IMR-90 (cell line): ENCODE results near the gene MACF1. TPM values are rescaled to one million over a fixed set of nuclear protein-coding genes. Genes with fewer than 3 reads are reported as not detected.
"Not testable (repeated sequence)": the region's sequence is repeated elsewhere in the genome, so short reads cannot be mapped to it uniquely, and the experiment has no call there.

Experiments
- ATAC-seq: fragments of 200-7000 bp; cut with Tn5 transposase; 2 replicates; pipeline ENCODE4 v1.9.1; 2020; ENCODE audit warnings: low read depth, mild to moderate bottlenecking, moderate library complexity
- BruUV-seq: library from RNA; stranded (reverse); fragments of 400-500 nt; replicated peaks from 2 replicates; lab custom pipeline; 2021; lab: Mats Ljungman, UMichigan
- CTCF ChIA-PET: fragments of 300-600 bp; formaldehyde crosslinking; extraction: SDS; loops from one replicate; lab custom pipeline; 2021; ENCODE audit warnings: antibody characterized with exemption; lab: Yijun Ruan, JAX
- POLR2A ChIA-PET: fragments of 300-600 bp; sonication (Branson Sonifier 250); formaldehyde crosslinking; loops from one replicate; lab custom pipeline; 2022; ENCODE audit warnings: antibody characterized with exemption; ENCODE audit not compliant: unreplicated experiment; lab: Charles Lee
- DNase-seq: peaks from one replicate; pipeline ENCODE4 v3.0.0; 2013
- H2AFZ ChIP-seq: replicated peaks from 2 replicates; pipeline ENCODE3; 2013; ENCODE audit warnings: low read length, mild to moderate bottlenecking; ENCODE audit not compliant: poor library complexity
- H2AK5ac ChIP-seq: 2 replicates; pipeline ENCODE4 v1.6.1; 2013; ENCODE audit warnings: low read depth, low read length, inconsistent platforms
- H2AK9ac ChIP-seq: replicated peaks from 2 replicates; pipeline ENCODE3; 2013; ENCODE audit warnings: mild to moderate bottlenecking, low read depth, low read length, moderate library complexity; ENCODE audit not compliant: poor library complexity
- H2BK120ac ChIP-seq: 2 replicates; pipeline ENCODE4 v1.6.1; 2013; ENCODE audit warnings: low read depth, low read length, inconsistent platforms
- H2BK15ac ChIP-seq: 3 replicates; pipeline ENCODE4 v1.6.1; 2013; ENCODE audit warnings: low read depth, low read length, inconsistent platforms
- H2BK20ac ChIP-seq: 2 replicates; pipeline ENCODE4 v1.6.1; 2013; ENCODE audit warnings: low read depth, mild to moderate bottlenecking, inconsistent platforms, low read length, moderate library complexity
- H2BK5ac ChIP-seq: 2 replicates; pipeline ENCODE4 v1.6.1; 2013; ENCODE audit warnings: mild to moderate bottlenecking, low read depth, low read length, inconsistent platforms; ENCODE audit not compliant: poor library complexity, severe bottlenecking
- H3K14ac ChIP-seq: replicated peaks from 2 replicates; pipeline ENCODE4 v1.6.1; 2013; ENCODE audit warnings: low read depth, low read length, inconsistent platforms
- H3K18ac ChIP-seq: 2 replicates; pipeline ENCODE4 v1.6.1; 2013; ENCODE audit warnings: low read depth, low read length, control low read depth
- H3K23ac ChIP-seq: 2 replicates; pipeline ENCODE4 v1.6.1; 2013; ENCODE audit warnings: low read depth, low read length, inconsistent platforms
- H3K27ac ChIP-seq: 2 replicates; pipeline ENCODE4 v1.5.1; 2013; ENCODE audit warnings: mild to moderate bottlenecking, control low read depth, low read length; ENCODE audit not compliant: insufficient read depth
- H3K27me3 ChIP-seq: 2 replicates; pipeline ENCODE4 v1.6.1; 2013; ENCODE audit warnings: low read length; ENCODE audit not compliant: control insufficient read depth, insufficient read depth
- H3K36me3 ChIP-seq: 2 replicates; pipeline ENCODE4 v1.6.1; 2013; ENCODE audit warnings: low read length, mixed read lengths; ENCODE audit not compliant: control insufficient read depth, insufficient read depth
- H3K4ac ChIP-seq: 2 replicates; pipeline ENCODE4 v1.6.1; 2013; ENCODE audit warnings: low read depth, low read length, inconsistent platforms
- H3K4me1 ChIP-seq: 2 replicates; pipeline ENCODE4 v1.6.1; 2013; ENCODE audit warnings: low read length, mixed read lengths; ENCODE audit not compliant: control insufficient read depth, insufficient read depth
- H3K4me2 ChIP-seq: 2 replicates; pipeline ENCODE4 v1.6.1; 2013; ENCODE audit warnings: low read depth, mild to moderate bottlenecking, control low read depth, low read length, moderate library complexity
- H3K4me3 ChIP-seq: 2 replicates; pipeline ENCODE4 v1.5.1; 2013; ENCODE audit warnings: low read depth, mild to moderate bottlenecking, control low read depth, low read length, moderate library complexity; ENCODE audit not compliant: insufficient read depth
- H3K56ac ChIP-seq: 2 replicates; pipeline ENCODE4 v1.6.1; 2013; ENCODE audit warnings: low read length, inconsistent platforms; ENCODE audit not compliant: insufficient read depth; ENCODE audit errors: extremely low read depth
- H3K79me1 ChIP-seq, 2 experiments: 2 replicates each; pipeline ENCODE4 v1.6.1; 2013; ENCODE audit warnings: low read length in 2 of 2, inconsistent platforms in 1 of 2, low read depth in 1 of 2
- H3K9ac ChIP-seq: 2 replicates; pipeline ENCODE4 v1.6.1; 2013; ENCODE audit warnings: low read depth, low read length, control low read depth
- H3K9me1 ChIP-seq: 2 replicates; pipeline ENCODE4 v1.6.1; 2013; ENCODE audit warnings: low read length, inconsistent platforms; ENCODE audit not compliant: insufficient read depth
- H3K9me3 ChIP-seq: 2 replicates; pipeline ENCODE4 v1.6.1; 2013; ENCODE audit warnings: low read length; ENCODE audit not compliant: control insufficient read depth, insufficient read depth
- H4K20me1 ChIP-seq: 2 replicates; pipeline ENCODE4 v1.6.1; 2013; ENCODE audit warnings: low read length, inconsistent platforms; ENCODE audit not compliant: insufficient read depth
- H4K5ac ChIP-seq: 2 replicates; pipeline ENCODE4 v1.6.1; 2013; ENCODE audit warnings: mild to moderate bottlenecking, low read depth, low read length, control low read depth
- H4K8ac ChIP-seq, 2 experiments: 2 replicates each; pipeline ENCODE4 v1.6.1; 2013; ENCODE audit warnings: low read depth in 2 of 2, low read length in 2 of 2, control low read depth in 1 of 2, inconsistent platforms in 1 of 2
- H4K91ac ChIP-seq: 2 replicates; pipeline ENCODE4 v1.6.1; 2013; ENCODE audit warnings: low read depth, low read length, inconsistent platforms; ENCODE audit not compliant: insufficient read depth
- WGBS, 2 experiments: methylation state at CpG; one replicate each; pipeline versions ENCODE4 v1.1.5 to v1.1.7; 2013; ENCODE audit warnings: missing lambda C conversion rate in 2 of 2; ENCODE audit not compliant: insufficient read length in 1 of 2; ENCODE audit errors: extremely low coverage in 2 of 2; 5-methylcytosine and 5-hydroxymethylcytosine counted together
- dilution Hi-C: fragments of 300-500 bp; cut with HindIII; formaldehyde crosslinking; loops from one replicate; pipeline ENCODE4 v1.14.3; 2018; ENCODE audit warnings: low sequenced_read_pairs; ENCODE audit not compliant: unreplicated experiment
- in situ Hi-C: fragments of 300-500 bp; cut with MboI; formaldehyde crosslinking; loops from 3 replicates; pipeline ENCODE4 v1.14.3; 2019; ENCODE audit warnings: low sequenced_read_pairs, inconsistent platforms, mixed read lengths
- intact Hi-C: fragments of 100-400 bp; cut with micrococcal nuclease; formaldehyde crosslinking; loops from 2 replicates; pipeline ENCODE4 v1.10.0; 2022
- polyA plus RNA-seq, 3 experiments: library from polyadenylated mRNA; depleted of rRNA; stranded (reverse); fragments of >200 nt; gene quantifications; 2 replicates each; pipeline ENCODE4 v1.2.3, GENCODE V29; 2012; ENCODE audit warnings: low replicate concordance in 1 of 3
- total RNA-seq: library from RNA; depleted of rRNA; stranded (reverse); fragments of >200 nt; gene quantifications from 2 replicates; pipeline ENCODE4 v1.2.3, GENCODE V29; 2012

MACF1 gene
- total and polyA plus RNA-seq, 2 of the 4 experiments (the other 2 are of a cell fraction): 67.6 to 369 TPM

- H3K4me1 ChIP-seq, H3K56ac ChIP-seq, H4K5ac ChIP-seq, in situ Hi-C loops, H4K91ac ChIP-seq, H3K79me1 ChIP-seq, H2BK5ac ChIP-seq, H3K9me1 ChIP-seq, H3K4me2 ChIP-seq, H3K27me3 ChIP-seq, BruUV-seq, H3K23ac ChIP-seq, dilution Hi-C loops, H3K9ac ChIP-seq, H2BK120ac ChIP-seq, H3K27ac ChIP-seq, intact Hi-C loops, H2AK9ac ChIP-seq, H3K36me3 ChIP-seq, ATAC-seq, H3K9me3 ChIP-seq, H3K18ac ChIP-seq, H3K4ac ChIP-seq, H3K14ac ChIP-seq, H2BK20ac ChIP-seq, H2AFZ ChIP-seq, H2AK5ac ChIP-seq, POLR2A ChIA-PET, DNase-seq, H3K4me3 ChIP-seq, CTCF ChIA-PET, H4K8ac ChIP-seq, H2BK15ac ChIP-seq, H4K20me1 ChIP-seq: not testable (repeated sequence)
- WGBS, 2 experiments: no CpG with 5 or more reads among the region's 4 CpGs
Measured at GRCh38 chr1:39516841-39517240, 312.3 kb downstream of the MACF1 start.

- CTCF ChIA-PET, H4K20me1 ChIP-seq, H2AK9ac ChIP-seq, H2BK20ac ChIP-seq, BruUV-seq, H4K8ac ChIP-seq, H3K36me3 ChIP-seq, H3K27me3 ChIP-seq, H3K4me2 ChIP-seq, dilution Hi-C loops, H2BK5ac ChIP-seq, H3K4me3 ChIP-seq, H3K18ac ChIP-seq, H3K9me3 ChIP-seq, H3K14ac ChIP-seq, H3K4ac ChIP-seq, H2BK120ac ChIP-seq, ATAC-seq, H3K9ac ChIP-seq, H3K23ac ChIP-seq, H2BK15ac ChIP-seq, H4K5ac ChIP-seq, H3K4me1 ChIP-seq, H3K56ac ChIP-seq, intact Hi-C loops, H3K9me1 ChIP-seq, H2AK5ac ChIP-seq, H2AFZ ChIP-seq, DNase-seq, H3K79me1 ChIP-seq, H4K91ac ChIP-seq, H3K27ac ChIP-seq, in situ Hi-C loops, POLR2A ChIA-PET: not testable (repeated sequence)
- WGBS, 2 experiments: no CpG with 5 or more reads among the region's 7 CpGs
Measured at GRCh38 chr1:39517936-39518335, 313.4 kb downstream of the MACF1 start.
